Measurements from ENCODE around the gene SPIRE1. TPM values are rescaled to one million over a fixed set of nuclear protein-coding genes. Genes with fewer than 3 reads are reported as not detected.

SPIRE1 gene
- total RNA-seq, 1 donor from 2014 or later: 34.9 TPM

DNA sequence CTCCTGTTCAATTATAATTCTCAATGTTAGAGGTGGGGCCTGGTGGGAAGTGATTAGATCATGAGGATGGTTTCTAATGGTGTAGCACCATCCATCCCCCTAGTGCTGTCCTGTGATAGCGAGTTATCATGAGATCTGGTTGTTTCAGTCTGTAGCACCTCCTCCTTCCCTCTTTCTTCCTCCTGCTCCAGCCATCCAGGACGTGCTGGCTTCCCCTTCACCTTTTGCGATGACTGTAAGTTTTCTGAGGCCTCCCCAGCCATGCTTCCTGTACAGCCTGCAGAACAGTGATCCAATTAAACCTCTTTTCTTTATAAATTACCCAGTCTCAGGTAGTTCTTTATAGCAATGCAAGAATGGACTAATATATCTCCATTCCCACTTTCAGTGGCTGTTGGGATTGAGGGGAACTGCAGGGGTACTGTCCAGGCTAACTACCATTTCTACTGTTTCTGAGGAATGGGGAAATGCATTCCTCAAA is 19.2 kb downstream of the SPIRE1 start:
- H3K9me3 Mint-ChIP-seq: no peaks in the 10 kb centered on the region
- no peak overlapping the region for H3K4me3 Mint-ChIP-seq
- peak overlapping the region; percentile 78 for H3K27ac Mint-ChIP-seq (ENCODE audit: unreplicated experiment)
- no peaks in the 10 kb centered on the region for H3K36me3 Mint-ChIP-seq (ENCODE audit: low read depth)
- no peak for DNase-seq (ENCODE audit: low read depth, low spot score)
- no peaks in the 10 kb centered on the region for H3K27me3 Mint-ChIP-seq (ENCODE audit: low read depth)
- peaks cover 27% of the 10 kb centered on the region for H3K4me1 Mint-ChIP-seq
- TF ChIP-seq, protein P1, sequence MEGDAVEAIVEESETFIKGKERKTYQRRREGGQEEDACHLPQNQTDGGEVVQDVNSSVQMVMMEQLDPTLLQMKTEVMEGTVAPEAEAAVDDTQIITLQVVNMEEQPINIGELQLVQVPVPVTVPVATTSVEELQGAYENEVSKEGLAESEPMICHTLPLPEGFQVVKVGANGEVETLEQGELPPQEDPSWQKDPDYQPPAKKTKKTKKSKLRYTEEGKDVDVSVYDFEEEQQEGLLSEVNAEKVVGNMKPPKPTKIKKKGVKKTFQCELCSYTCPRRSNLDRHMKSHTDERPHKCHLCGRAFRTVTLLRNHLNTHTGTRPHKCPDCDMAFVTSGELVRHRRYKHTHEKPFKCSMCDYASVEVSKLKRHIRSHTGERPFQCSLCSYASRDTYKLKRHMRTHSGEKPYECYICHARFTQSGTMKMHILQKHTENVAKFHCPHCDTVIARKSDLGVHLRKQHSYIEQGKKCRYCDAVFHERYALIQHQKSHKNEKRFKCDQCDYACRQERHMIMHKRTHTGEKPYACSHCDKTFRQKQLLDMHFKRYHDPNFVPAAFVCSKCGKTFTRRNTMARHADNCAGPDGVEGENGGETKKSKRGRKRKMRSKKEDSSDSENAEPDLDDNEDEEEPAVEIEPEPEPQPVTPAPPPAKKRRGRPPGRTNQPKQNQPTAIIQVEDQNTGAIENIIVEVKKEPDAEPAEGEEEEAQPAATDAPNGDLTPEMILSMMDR (conservative IDR thresholded peaks at IDR 0.05): no peak

DNA sequence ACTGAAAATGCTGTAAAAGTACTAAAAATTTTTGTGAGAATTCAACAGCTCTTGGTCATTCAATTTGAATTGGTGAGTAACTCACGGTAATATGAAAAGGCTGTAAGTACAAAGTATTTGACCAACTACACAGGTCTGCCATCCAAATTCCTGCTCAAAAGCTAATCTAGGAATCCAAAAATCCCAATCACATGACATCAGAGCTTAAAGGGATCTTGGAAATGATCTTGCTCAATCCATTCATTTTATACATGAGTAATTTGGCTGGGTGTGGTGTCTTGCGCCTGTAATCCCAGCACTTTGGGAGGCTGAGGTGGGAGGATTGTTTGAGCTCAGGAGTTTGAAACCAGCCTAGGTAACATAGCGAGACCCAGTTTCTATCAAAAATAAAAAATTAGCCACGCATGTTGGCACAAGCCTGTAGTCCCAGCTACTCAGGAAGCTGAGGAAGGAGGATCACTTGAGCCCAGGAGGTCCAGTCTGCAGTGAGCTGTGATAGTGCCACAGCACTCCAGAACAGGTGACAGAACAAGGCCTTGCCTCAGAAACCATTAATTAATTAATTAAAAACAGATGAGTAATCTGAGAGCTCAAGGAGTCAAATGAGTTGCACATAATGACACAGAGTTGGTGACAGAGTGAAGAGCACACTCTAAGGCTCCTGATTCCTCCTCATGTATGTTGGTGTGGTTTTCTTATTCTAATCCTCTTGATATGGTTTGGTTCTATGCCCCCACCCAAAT is 19.8 kb downstream of the SPIRE1 start:
- DNase-seq (ENCODE audit: low read depth, low spot score): no peak
- H3K27ac Mint-ChIP-seq (ENCODE audit: unreplicated experiment): no peak overlapping the region

DNA sequence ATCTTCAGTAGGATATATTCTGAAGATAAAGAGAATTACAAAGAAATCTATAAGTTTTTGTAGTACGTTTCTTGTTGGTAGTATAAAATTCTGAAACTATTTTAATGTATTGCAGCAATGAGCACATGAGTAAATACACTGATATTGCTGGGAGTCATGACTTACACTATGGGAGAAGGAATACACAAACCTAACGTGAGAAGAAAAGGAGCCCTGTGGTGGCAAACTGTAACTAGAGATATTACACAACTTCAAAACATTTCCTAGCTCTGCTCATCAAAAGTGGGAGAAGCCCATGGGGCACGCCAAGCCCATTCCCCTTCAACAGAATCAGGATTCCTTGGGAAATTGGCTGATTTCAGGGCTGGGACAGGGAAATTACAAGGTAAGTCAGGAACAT is 20.5 kb downstream of the SPIRE1 start:
- Mint-ChIP-seq H3K4me3 (no peak overlapping the region), H3K4me1 (peaks cover 18% of the 10 kb centered on the region), H3K27me3 (ENCODE audit: low read depth) (no peaks in the 10 kb centered on the region), H3K9me3 (no peaks in the 10 kb centered on the region), H3K27ac (ENCODE audit: unreplicated experiment) (peak overlapping the region; percentile 35), H3K36me3 (ENCODE audit: low read depth) (peaks cover under 1% of the 10 kb centered on the region)
- no peak for DNase-seq (ENCODE audit: low read depth, low spot score)
- TF ChIP-seq, protein P1 (conservative IDR thresholded peaks at IDR 0.05): no peak

More for the DNA sequence above, 19.8 kb downstream of the SPIRE1 start:
- H3K36me3 Mint-ChIP-seq (ENCODE audit: low read depth): no peaks in the 10 kb centered on the region
- no peaks in the 10 kb centered on the region for H3K9me3 Mint-ChIP-seq
- TF ChIP-seq, protein P1 (conservative IDR thresholded peaks at IDR 0.05): no peak
- no peak overlapping the region for H3K4me3 Mint-ChIP-seq
- H3K27me3 Mint-ChIP-seq (ENCODE audit: low read depth): no peaks in the 10 kb centered on the region
- H3K4me1 Mint-ChIP-seq: peaks cover 22% of the 10 kb centered on the region

DNA sequence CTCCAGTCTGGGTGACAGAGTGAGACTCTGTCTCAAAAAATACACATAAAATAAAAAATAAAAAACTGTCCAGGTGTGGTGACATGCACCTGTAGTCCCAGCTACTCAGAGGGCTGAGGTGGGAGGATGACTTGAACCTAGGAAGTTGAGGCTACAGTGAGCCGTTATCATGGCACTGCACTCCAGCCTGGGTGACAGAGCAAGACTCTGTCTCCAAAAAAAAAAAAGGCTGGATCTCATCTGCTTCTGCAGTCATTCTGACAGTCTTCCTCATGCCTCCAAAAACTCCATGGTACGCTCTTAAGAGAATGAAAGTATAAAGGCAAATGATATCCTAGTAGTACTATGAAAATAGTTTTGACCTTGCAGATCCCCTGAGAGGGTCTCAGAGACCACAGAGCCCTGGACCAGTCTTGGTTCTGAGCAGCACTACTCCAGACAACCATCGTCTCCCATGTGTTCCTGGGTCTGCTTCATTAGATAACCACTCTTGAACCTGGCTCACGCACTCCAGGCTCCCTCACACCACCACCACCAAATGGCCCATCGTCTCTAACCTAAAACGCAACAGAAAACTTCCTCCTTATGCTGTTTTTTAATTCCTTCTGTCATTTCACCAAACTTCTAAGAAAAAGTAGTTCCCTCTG is 26.0 kb downstream of the SPIRE1 start:
- Mint-ChIP-seq H3K9me3 (no peaks in the 10 kb centered on the region), H3K36me3 (ENCODE audit: low read depth) (peaks cover 17% of the 10 kb centered on the region), H3K27me3 (ENCODE audit: low read depth) (no peaks in the 10 kb centered on the region), H3K4me3 (no peak overlapping the region), H3K27ac (ENCODE audit: unreplicated experiment) (no peak overlapping the region), H3K4me1 (no peaks in the 10 kb centered on the region)
- TF ChIP-seq, protein P1 (conservative IDR thresholded peaks at IDR 0.05): no peak
- no peak for DNase-seq (ENCODE audit: low read depth, low spot score)

DNA sequence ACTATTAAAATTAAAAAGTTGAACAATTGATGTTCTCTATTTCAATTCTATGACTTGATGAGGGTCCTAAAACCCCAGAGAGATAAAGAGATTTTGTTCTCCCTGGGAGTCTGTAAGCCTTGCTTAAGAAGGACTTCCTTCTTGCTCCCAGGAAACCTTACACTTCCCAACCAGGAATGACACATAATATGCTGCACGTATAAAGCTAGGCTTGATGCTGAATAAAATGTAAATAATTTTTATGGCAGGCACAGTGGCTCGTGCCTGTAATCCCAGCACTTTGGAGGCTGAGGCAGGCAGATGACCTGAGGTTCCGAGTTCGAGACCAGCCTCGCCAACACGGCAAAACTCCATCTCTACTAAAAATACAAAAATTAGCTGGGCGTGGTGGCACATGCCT is 27.8 kb downstream of the SPIRE1 start:
- H3K9me3 Mint-ChIP-seq: no peaks in the 10 kb centered on the region
- no peak for DNase-seq (ENCODE audit: low read depth, low spot score)
- H3K4me3 Mint-ChIP-seq: no peak overlapping the region
- H3K27ac Mint-ChIP-seq (ENCODE audit: unreplicated experiment): no peak overlapping the region
- H3K27me3 Mint-ChIP-seq (ENCODE audit: low read depth): no peaks in the 10 kb centered on the region
- H3K4me1 Mint-ChIP-seq: no peaks in the 10 kb centered on the region
- H3K36me3 Mint-ChIP-seq (ENCODE audit: low read depth): peaks cover 18% of the 10 kb centered on the region
- TF ChIP-seq, protein P1 (conservative IDR thresholded peaks at IDR 0.05): no peak
